AG09309 (cell line): ENCODE data around the gene PHF2.

Experiments used
- DNase-seq: peaks from one replicate; pipeline ENCODE4 v3.0.0-alpha.2; 2010; ENCODE audit warnings: low read depth
- H3K4me3 ChIP-seq: 2 replicates; pipeline ENCODE4 v1.5.1; 2011; ENCODE audit warnings: mild to moderate bottlenecking, low read depth, low read length, moderate library complexity; ENCODE audit not compliant: control insufficient read depth
- CTCF ChIP-seq: IDR thresholded peaks from 2 replicates; pipeline ENCODE4 v1.5.1; 2011; ENCODE audit warnings: mild to moderate bottlenecking, low read depth, low read length, inconsistent platforms; ENCODE audit not compliant: insufficient read depth, control insufficient read depth; ENCODE audit errors: missing control alignments

The PHF2 gene

GRCh38 chr9:93585259-93585658, 8.9 kb downstream of the PHF2 start:
- no peak for DNase-seq
- TF ChIP-seq CTCF = no peak
- H3K4me3 ChIP-seq = no peak overlapping the region

GRCh38 chr9:93585695-93586094, 9.3 kb downstream of the PHF2 start:
- no peak for TF ChIP-seq CTCF
- H3K4me3 ChIP-seq = no peak overlapping the region

GRCh38 chr9:93586290-93587057, 10.1 kb downstream of the PHF2 start:
- TF ChIP-seq CTCF = no peak
- no peak for DNase-seq
- H3K4me3 ChIP-seq = no peak overlapping the region

More at GRCh38 chr9:93585695-93586094, 9.3 kb downstream of the PHF2 start:
- DNase-seq = no peak

- H3K4me3 ChIP-seq = no peak overlapping the region
- no peak for DNase-seq
- TF ChIP-seq CTCF = no peak
These were observed 10.9 kb downstream of the PHF2 start for GRCh38 chr9:93587284-93587650.

- TF ChIP-seq CTCF = peak; percentile 23
- DNase-seq = no peak
- H3K4me3 ChIP-seq = no peak overlapping the region
These were observed 11.4 kb downstream of the PHF2 start for GRCh38 chr9:93587651-93588347.

- TF ChIP-seq CTCF = no peak
- no peak for DNase-seq
- H3K4me3 ChIP-seq = no peak overlapping the region
These were observed 12.5 kb downstream of the PHF2 start for GRCh38 chr9:93588641-93589609.
